ENCODE results near the gene KIF21A.

Gene KIF21A

DNA sequence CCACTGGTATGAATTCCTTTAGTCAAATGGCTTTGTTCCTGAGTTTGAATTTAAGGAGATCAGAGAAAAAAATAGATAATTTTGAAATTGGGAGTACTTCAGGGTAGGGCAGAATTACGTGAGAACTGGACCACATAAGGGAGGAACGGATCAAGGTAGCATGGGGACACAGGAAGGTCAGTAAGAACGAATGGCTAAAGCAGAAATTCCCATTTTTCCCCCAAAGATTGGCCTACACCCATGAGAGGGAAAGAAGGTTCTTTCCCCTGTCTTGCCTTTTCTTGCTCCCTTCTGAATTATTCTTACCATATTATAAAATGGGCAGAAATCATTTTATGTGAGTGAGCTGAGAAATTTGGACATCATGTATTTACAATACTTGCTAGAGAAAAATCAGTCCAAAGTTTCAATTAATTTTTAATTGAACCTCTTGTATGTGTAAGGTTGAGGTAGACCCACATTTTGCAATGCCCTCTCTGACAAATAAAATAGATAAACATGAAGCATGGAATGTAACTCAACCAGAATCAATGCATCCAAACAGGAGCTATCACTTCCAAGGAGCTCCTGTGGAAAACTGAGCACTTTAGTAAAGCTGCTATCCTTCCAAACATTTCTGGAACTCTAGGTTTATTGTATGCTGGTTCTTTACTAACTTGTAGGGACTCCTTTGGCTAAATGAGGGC lies 93.8 kb downstream of the KIF21A start:
- DNase-seq (ENCODE audit: insufficient read length, low spot score), result no peak

DNA sequence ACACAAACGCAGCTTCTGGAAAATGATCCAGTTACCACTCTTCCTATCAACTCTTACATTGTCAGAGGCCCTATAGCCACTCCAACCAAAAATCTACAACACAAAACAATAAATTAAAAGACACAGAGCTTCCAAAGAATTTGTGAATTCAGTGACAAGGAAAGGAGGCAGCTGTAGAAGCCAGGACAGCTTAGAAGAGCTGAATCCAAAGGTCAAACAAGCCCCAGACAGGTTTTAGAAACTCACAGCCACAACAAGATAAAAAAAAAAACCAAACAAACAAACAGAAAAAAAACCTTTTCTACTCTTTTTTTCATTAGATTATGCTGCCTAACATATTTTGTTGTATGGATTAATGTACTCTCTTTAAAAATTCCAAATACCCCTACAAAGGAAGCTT lies 94.4 kb downstream of the KIF21A start:
- DNase-seq (ENCODE audit: insufficient read length, low spot score), result no peak
- TF ChIP-seq, protein P1, sequence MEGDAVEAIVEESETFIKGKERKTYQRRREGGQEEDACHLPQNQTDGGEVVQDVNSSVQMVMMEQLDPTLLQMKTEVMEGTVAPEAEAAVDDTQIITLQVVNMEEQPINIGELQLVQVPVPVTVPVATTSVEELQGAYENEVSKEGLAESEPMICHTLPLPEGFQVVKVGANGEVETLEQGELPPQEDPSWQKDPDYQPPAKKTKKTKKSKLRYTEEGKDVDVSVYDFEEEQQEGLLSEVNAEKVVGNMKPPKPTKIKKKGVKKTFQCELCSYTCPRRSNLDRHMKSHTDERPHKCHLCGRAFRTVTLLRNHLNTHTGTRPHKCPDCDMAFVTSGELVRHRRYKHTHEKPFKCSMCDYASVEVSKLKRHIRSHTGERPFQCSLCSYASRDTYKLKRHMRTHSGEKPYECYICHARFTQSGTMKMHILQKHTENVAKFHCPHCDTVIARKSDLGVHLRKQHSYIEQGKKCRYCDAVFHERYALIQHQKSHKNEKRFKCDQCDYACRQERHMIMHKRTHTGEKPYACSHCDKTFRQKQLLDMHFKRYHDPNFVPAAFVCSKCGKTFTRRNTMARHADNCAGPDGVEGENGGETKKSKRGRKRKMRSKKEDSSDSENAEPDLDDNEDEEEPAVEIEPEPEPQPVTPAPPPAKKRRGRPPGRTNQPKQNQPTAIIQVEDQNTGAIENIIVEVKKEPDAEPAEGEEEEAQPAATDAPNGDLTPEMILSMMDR (IDR thresholded peaks at IDR 0.05; ENCODE audit: insufficient read depth, missing control alignments), result no peak
- no peak for FAIRE-seq

More for the DNA sequence above, 93.8 kb downstream of the KIF21A start:
- TF ChIP-seq, protein P1 (IDR thresholded peaks at IDR 0.05; ENCODE audit: insufficient read depth, missing control alignments), result no peak
- FAIRE-seq, result no peak

DNA sequence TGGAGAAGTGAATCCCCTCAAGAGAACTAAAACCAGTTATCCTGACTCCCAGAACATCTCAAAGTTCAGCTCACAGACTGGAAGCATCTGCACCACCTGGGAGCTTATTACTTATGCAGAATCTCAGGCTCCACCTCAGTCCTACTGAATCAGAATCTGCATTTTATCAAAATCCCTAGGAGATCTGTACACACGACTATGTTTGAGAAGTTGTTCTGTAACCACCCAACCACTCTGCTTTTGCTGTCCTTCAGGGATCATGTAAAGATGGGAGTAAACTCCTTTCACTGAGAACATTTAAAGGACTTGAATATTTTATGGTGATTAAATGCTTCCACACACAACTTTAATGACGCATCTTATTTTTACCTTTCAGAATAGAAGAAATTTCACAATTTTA lies 98.0 kb downstream of the KIF21A start:
- TF ChIP-seq, protein P1 (IDR thresholded peaks at IDR 0.05; ENCODE audit: insufficient read depth, missing control alignments), result no peak
- no peak for DNase-seq (ENCODE audit: insufficient read length, low spot score)
- no peak for FAIRE-seq

DNA sequence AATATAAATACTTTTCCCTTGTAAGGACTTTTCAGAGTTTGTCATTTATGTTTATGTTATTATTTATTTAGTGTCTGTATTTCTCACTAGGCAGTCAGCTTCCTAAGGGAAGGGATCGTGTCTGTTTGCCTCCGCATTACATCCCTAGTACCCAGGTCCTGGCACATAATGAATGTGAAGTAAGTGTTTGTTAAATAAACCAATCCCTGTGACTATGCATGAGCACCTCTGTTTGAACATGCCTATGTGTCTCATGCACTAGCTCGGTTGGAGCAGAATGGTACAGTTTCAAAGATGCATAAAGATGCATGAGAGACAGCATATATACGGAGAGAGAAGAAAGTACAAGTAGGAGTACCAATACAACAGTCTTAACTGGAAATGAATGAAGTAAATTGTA lies 99.3 kb downstream of the KIF21A start:
- TF ChIP-seq, protein P1 (IDR thresholded peaks at IDR 0.05; ENCODE audit: insufficient read depth, missing control alignments), result no peak
- FAIRE-seq, result no peak
- no peak for DNase-seq (ENCODE audit: insufficient read length, low spot score)

DNA sequence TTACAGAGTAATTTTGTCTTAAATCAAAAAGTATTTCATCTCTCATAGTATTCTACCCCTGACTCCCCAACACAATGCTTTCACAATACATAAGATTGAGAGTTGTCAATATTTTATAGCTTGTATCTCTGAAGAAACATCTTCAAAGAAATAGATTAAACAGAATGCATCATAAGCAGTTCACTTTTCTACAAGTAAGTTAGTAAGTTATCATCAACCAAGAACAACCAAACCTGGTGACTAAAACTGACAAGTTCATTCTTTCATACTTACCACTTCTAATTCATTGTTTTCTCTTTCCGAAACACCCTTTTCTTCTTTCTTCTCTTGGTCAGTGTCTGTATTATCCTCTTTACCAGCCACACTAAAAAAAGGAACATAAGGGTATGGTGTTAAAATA lies 101.2 kb downstream of the KIF21A start:
- TF ChIP-seq, protein P1 (IDR thresholded peaks at IDR 0.05; ENCODE audit: insufficient read depth, missing control alignments), result no peak
- FAIRE-seq (no peak), DNase-seq (ENCODE audit: insufficient read length, low spot score) (no peak)

DNA sequence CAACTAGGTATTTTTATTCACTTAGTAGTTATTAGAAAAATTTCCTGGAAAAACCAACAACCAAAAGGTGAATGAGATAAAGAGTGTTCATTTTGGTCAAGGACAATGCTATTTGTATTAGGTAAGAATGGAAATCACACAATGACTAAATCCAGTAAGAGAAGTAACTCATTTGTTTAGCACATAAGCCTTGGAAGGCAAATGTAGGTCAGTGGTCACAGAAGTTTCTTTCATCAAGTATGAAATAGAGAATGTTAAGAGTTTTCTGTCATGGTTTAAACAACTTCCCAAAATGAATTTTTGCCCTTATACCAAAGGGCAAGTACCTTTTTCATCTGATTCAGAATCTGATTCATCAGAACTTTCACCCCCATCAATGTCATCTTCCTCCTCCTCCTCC lies 101.7 kb downstream of the KIF21A start:
- FAIRE-seq, result no peak
- TF ChIP-seq, protein P1 (IDR thresholded peaks at IDR 0.05; ENCODE audit: insufficient read depth, missing control alignments), result no peak
- no peak for DNase-seq (ENCODE audit: insufficient read length, low spot score)

DNA sequence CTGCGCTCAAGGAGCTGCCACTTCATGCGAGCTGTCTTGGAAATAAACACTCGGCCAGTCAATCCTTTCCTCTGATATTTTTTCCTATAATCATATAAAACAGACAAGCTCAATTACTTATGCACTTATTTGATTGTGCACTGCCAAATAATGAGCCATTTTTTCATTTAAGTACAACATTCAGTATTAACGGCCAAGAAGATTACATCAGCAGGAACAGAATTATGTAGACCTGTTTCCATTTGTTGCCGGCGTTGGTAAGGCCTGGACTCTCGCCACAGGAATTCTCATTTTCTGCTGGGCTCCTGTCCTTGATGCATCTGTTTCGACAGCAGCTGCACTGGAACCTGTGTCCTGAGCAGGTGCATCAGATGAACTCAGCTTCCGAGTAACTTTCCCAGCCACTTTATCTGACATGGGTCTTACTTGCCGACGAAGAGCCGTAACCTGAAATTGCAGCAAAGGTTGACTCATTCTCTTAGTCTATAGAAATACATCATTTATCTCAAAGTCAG lies 110.2 kb downstream of the KIF21A start:
- TF ChIP-seq, protein P1 (IDR thresholded peaks at IDR 0.05; ENCODE audit: insufficient read depth, missing control alignments), result no peak
- no peak for DNase-seq (ENCODE audit: insufficient read length, low spot score)

More for the DNA sequence above, 110.2 kb downstream of the KIF21A start:
- no peak for FAIRE-seq

All from D721Med (cell line).